SK-N-MC (cell line): Measurements from ENCODE around the gene AP3S2.

Experiments used
- EZH2 ChIP-seq: fragments of 200-600 bp; sonication (generic); IDR thresholded peaks from one replicate; pipeline ENCODE4 v1.6.1; 2017; ENCODE audit warnings: antibody characterized with exemption
- FOXP2 ChIP-seq: optimal IDR thresholded peaks from 2 replicates; pipeline ENCODE3; 2011; ENCODE audit warnings: mild to moderate bottlenecking, moderate library complexity; ENCODE audit not compliant: insufficient read depth; ENCODE audit errors: extremely low read length, control extremely low read depth
- POLR2AphosphoS5 ChIP-seq: IDR thresholded peaks from 2 replicates; pipeline ENCODE4 v1.6.1; 2012; ENCODE audit warnings: mild to moderate bottlenecking, low read depth, low read length, borderline replicate concordance

DNA sequence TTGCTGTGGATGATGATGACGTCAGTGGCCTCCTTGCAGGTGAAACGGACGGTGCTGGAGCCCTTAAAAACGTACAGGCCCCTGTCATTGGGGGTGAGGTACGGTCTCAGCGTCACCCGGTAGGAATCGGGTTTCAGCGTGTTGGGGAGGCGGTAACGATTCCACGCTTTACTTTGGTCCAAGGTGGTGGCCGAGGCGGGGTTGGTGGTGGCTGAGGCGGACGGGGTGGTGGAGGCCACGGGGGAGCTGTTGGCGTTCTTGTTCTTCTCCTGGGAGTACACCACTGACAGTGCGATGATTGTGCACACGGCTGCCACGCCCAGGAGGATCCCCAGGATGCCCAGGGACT, 87.6 kb downstream of the AP3S2 start:
- TF ChIP-seq POLR2AphosphoS5, result no peak
- TF ChIP-seq EZH2, result no peak
- TF ChIP-seq FOXP2, result no peak
